ENCODE results near the gene ART3.

Gene ART3

DNA sequence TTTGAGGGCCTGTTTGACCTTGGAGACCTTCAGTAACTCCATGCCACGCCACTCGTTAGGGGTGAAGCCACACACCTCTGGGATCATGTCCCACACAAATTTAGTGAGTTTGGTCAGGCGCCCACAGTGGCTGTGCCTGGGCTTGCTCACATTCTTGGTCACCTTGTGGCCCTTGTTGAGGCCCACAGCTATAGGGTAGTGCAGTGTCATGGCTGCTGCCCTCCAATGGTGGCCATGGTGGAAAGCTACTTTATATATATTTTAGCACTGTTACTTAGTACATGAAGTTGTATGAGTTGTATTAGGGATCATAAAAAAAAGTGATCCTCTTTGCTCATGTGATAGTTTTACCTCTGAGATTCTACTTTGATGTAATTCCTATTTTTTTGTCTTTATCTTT, 37.7 kb upstream of the ART3 start:
- TF ChIP-seq REST (IDR thresholded peaks at IDR 0.05; ENCODE audit: insufficient read depth in 1 of 2, low read depth in 2 of 2, low read length in 2 of 2) (no peak), FOXP2 (optimal IDR thresholded peaks at IDR 0.05; ENCODE audit: borderline replicate concordance, extremely low read depth, extremely low read length, insufficient read depth) (no peak), TAF1 (IDR thresholded peaks at IDR 0.05; ENCODE audit: borderline replicate concordance, insufficient read depth, low read length) (no peak), POLR2AphosphoS5 (IDR thresholded peaks at IDR 0.05; ENCODE audit: low read depth, low read length) (no peak), SIN3A (IDR thresholded peaks at IDR 0.05; ENCODE audit: borderline replicate concordance, insufficient read depth, low read length) (no peak)

DNA sequence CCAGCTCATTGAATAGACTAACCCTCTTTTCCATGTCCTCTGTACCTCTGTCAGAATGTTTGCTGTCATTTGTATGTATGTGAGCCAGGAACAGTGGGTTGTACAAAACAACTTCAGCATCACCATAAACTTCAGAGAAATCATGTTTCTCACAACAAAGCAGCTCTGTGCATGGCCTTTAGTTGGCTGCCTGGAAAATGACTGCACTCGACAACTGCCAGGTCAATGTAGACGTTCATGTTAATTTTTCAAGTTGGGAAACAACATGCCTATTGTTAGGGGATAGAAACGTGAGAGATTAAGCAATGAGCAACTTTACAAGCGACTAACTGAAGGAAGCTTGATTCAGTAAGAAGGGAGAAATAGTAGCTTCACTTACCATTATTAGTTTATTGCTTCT, 20.8 kb upstream of the ART3 start:
- TF ChIP-seq TAF1 (IDR thresholded peaks at IDR 0.05; ENCODE audit: borderline replicate concordance, insufficient read depth, low read length) (no peak), FOXP2 (optimal IDR thresholded peaks at IDR 0.05; ENCODE audit: borderline replicate concordance, extremely low read depth, extremely low read length, insufficient read depth) (no peak), REST (IDR thresholded peaks at IDR 0.05; ENCODE audit: insufficient read depth in 1 of 2, low read depth in 2 of 2, low read length in 2 of 2) (no peak), SIN3A (IDR thresholded peaks at IDR 0.05; ENCODE audit: borderline replicate concordance, insufficient read depth, low read length) (no peak), POLR2AphosphoS5 (IDR thresholded peaks at IDR 0.05; ENCODE audit: low read depth, low read length) (no peak)

GRCh38 chr4:76055016-76055415, 19.5 kb upstream of the ART3 start:
- TF ChIP-seq TAF1 (IDR thresholded peaks at IDR 0.05; ENCODE audit: borderline replicate concordance, insufficient read depth, low read length) (no peak), REST (IDR thresholded peaks at IDR 0.05; ENCODE audit: insufficient read depth in 1 of 2, low read depth in 2 of 2, low read length in 2 of 2) (no peak), FOXP2 (optimal IDR thresholded peaks at IDR 0.05; ENCODE audit: borderline replicate concordance, extremely low read depth, extremely low read length, insufficient read depth) (no peak), SIN3A (IDR thresholded peaks at IDR 0.05; ENCODE audit: borderline replicate concordance, insufficient read depth, low read length) (no peak)

DNA sequence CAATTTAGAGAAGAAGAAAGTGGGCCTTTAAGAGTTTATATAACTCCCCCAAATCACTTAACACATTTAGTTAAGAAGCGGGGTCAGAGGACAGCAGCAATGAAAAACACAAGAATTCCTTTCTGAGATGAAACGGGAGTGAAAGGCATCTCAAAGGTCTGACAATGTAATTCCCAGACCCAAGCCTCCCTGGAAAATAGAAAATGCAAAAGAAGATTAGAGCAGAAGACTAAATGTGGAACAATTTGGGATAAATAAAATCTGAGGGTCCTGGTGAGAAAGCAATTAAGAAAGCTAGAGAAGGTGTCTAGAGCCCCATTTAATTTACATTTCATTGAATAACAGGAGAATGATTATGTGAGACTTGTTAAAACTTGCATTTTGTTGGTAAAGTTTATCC, 19.1 kb upstream of the ART3 start:
- TF ChIP-seq REST (IDR thresholded peaks at IDR 0.05; ENCODE audit: insufficient read depth in 1 of 2, low read depth in 2 of 2, low read length in 2 of 2) (no peak), FOXP2 (optimal IDR thresholded peaks at IDR 0.05; ENCODE audit: borderline replicate concordance, extremely low read depth, extremely low read length, insufficient read depth) (no peak), TAF1 (IDR thresholded peaks at IDR 0.05; ENCODE audit: borderline replicate concordance, insufficient read depth, low read length) (no peak), POLR2AphosphoS5 (IDR thresholded peaks at IDR 0.05; ENCODE audit: low read depth, low read length) (no peak), SIN3A (IDR thresholded peaks at IDR 0.05; ENCODE audit: borderline replicate concordance, insufficient read depth, low read length) (no peak)

DNA sequence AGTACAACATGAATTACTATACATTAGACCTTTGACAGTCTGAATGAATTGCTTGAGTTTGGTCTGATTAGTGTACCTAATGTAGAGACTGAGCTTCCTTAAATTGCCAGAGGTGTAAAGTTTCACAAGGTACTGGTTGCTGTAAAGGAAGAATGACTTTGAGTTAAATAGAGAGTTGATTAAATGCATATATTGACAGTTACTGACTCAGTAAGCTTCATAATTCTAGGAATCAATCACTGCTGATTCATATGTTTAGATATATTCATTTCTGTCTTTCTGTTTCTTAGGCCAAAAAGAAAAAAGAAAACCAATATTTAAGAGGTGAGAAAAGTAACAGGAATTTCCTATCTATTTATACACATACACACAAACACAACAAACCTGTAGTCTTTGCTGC, 16.2 kb upstream of the ART3 start:
- TF ChIP-seq TAF1 (IDR thresholded peaks at IDR 0.05; ENCODE audit: borderline replicate concordance, insufficient read depth, low read length) (no peak), FOXP2 (optimal IDR thresholded peaks at IDR 0.05; ENCODE audit: borderline replicate concordance, extremely low read depth, extremely low read length, insufficient read depth) (no peak), POLR2AphosphoS5 (IDR thresholded peaks at IDR 0.05; ENCODE audit: low read depth, low read length) (no peak), SIN3A (IDR thresholded peaks at IDR 0.05; ENCODE audit: borderline replicate concordance, insufficient read depth, low read length) (no peak), REST (IDR thresholded peaks at IDR 0.05; ENCODE audit: insufficient read depth in 1 of 2, low read depth in 2 of 2, low read length in 2 of 2) (no peak)
